Lower leg skin (tissue), 4 donors: ENCODE results near the gene ZKSCAN2. TPM values are rescaled to one million over a fixed set of nuclear protein-coding genes. Genes with fewer than 3 reads are reported as not detected.

Source experiments
- DNase-seq, 2 donors: peaks; one replicate each; pipeline ENCODE4 v3.0.0-alpha.2; 2019; ENCODE audit warnings: low spot score in 2 of 2
- H3K4me3 ChIP-seq: fragments of 200-600 bp; sonication (generic); 2 replicates; pipeline ENCODE4 v1.5.1; 2017; ENCODE audit warnings: mild to moderate bottlenecking, low read depth; ENCODE audit not compliant: poor library complexity, severe bottlenecking
- CTCF ChIP-seq, 3 donors: fragments of 450-650 bp; IDR thresholded peaks; one replicate each; pipeline ENCODE4 v1.5.1; 2016; ENCODE audit warnings: antibody characterized with exemption in 3 of 3, mild to moderate bottlenecking in 3 of 3, moderate library complexity in 2 of 3
- POLR2A ChIP-seq, 2 donors: fragments of 450-650 bp; IDR thresholded peaks; one replicate each; pipeline ENCODE4 v1.6.1; 2016 to 2017; ENCODE audit warnings: antibody characterized with exemption in 2 of 2, mild to moderate bottlenecking in 1 of 2, moderate library complexity in 1 of 2
- WGBS, 2 donors: methylation state at CpG; one replicate each; pipeline ENCODE4 v1.1.5; 2018; 5-methylcytosine and 5-hydroxymethylcytosine counted together
- intact Hi-C: fragments of 100-400 bp; cut with DNase I; formaldehyde crosslinking; loops from one replicate; pipeline ENCODE4 v1.15.0; 2023; ENCODE audit warnings: low total_unique reads
- total RNA-seq, 4 donors: library from RNA; depleted of rRNA; stranded (reverse); fragments of >200 nt; gene quantifications; one replicate each; pipeline ENCODE4 v1.1.0, GENCODE V29; 2016

The ZKSCAN2 gene
- total RNA-seq, 4 donors from 2014 or later = 0.76 to 2.4 (median 1.6) TPM

DNA sequence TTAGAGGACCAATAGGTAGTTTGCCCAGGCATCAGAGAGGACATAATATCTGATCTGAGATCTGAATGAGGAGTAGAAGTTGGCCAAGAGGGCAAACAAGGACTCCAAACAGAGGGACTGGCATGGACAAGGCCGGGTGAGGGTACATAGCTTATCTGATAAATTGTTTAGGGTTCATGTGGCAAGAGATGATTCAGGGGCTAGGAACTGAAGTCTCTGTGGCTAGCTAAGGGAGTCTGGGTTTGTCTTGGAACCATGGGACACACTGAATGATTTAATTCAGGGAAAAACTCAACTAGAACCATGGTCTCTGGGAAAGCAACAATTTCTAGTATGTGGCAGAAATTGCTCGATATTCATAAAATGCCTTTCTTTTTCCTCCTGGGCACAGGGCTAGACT, 45.0 kb downstream of the ZKSCAN2 start:
- intact Hi-C loops = no loop called here
- no peak for DNase-seq
- no peak overlapping the region for H3K4me3 ChIP-seq
- no peak for TF ChIP-seq CTCF (IDR thresholded peaks at IDR 0.05)
- no peak for TF ChIP-seq POLR2A (IDR thresholded peaks at IDR 0.05)
- 85 to 96% methylated on average over 2 of the region's 2 CpGs for WGBS, 2 donors

DNA sequence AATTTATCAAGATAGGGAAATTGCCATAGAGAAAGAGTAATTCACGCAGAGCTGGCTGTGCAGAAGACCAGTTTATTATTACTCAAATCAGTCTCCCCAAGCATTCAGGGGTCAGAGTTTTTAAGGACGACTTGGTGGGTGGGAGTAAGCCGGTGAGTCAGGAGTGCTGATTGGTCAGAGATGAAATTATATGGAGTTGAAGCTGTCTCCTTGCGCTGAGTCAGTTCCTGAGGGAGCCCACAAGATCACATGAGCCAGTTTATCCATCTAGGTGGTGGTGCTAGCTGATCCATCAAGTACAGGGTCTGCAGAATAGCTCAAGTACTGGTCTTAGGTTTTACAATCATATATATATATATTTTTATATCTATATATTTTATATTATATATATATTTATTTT, 46.9 kb downstream of the ZKSCAN2 start:
- TF ChIP-seq CTCF (IDR thresholded peaks at IDR 0.05) (no peak), POLR2A (IDR thresholded peaks at IDR 0.05) (no peak)
- DNase-seq = no peak
- intact Hi-C loops = no loop called here
- 62 to 64% methylated on average over 4 of the region's 4 CpGs for WGBS, 2 donors
- H3K4me3 ChIP-seq = no peak overlapping the region

- DNase-seq = no peak
- intact Hi-C loops = no loop called here
- WGBS, 2 donors = 91 to 94% methylated on average over 7 of the region's 7 CpGs
- H3K4me3 ChIP-seq = no peak overlapping the region
- no peak for TF ChIP-seq CTCF (IDR thresholded peaks at IDR 0.05)
- TF ChIP-seq POLR2A (IDR thresholded peaks at IDR 0.05) = no peak
Measured at GRCh38 chr16:25199457-25199856, 58.2 kb downstream of the ZKSCAN2 start.

GRCh38 chr16:25198021-25198420, 59.6 kb downstream of the ZKSCAN2 start:
- DNase-seq = no peak
- no peak for TF ChIP-seq CTCF (IDR thresholded peaks at IDR 0.05)
- TF ChIP-seq POLR2A (IDR thresholded peaks at IDR 0.05) = no peak
- no peak overlapping the region for H3K4me3 ChIP-seq
- WGBS, 2 donors = 69 to 74% methylated on average over 4 of the region's 4 CpGs
- intact Hi-C loops = no loop called here

DNA sequence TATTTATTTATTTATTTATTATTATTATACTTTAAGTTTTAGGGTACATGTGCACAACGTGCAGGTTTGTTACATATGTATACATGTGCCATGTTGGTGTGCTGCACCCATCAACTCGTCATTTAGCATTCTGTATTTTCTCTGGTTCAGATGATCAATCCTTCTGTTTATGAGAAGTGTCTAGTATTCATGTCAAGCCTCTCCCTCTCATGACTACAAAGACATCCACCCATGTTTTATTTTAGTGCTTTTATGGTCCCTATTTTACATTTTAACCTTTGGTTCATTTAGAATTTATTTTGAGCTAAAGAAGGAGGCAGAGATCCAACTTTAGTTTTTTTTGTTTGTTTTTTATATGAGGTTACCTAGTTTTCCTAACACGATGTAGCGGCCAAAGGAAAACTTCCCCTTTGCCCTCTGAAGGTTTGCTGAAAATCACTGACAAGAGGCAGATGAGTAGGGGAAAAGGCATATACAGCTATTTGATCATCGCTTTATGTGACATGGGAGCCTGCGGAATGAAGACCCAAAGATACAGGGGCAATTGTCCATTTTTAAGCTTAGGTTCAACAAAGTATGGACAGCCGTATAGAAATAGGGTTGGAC, 63.3 kb downstream of the ZKSCAN2 start:
- 91 to 92% methylated on average over 7 of the region's 7 CpGs for whole genome bisulfite sequencing, 2 donors
- DNase-seq = no peak
- intact Hi-C loops = no loop called here
- TF ChIP-seq POLR2A (IDR thresholded peaks at IDR 0.05) (no peak), CTCF (IDR thresholded peaks at IDR 0.05) (no peak)
- H3K4me3 ChIP-seq = no peak overlapping the region

GRCh38 chr16:25192096-25192495, 65.5 kb downstream of the ZKSCAN2 start:
- no peak for DNase-seq
- TF ChIP-seq CTCF (IDR thresholded peaks at IDR 0.05) (no peak), POLR2A (IDR thresholded peaks at IDR 0.05) (no peak)
- WGBS, 2 donors = 58 to 67% methylated on average over 6 of the region's 6 CpGs
- no peak overlapping the region for H3K4me3 ChIP-seq
- intact Hi-C loops = no loop called here
